Right kidney (tissue), 1 donor: ENCODE results near the gene MIDN.
A peak's percentile ranks its signal among the peaks of the same experiment; 100 is the strongest.

Source experiments
- DNase-seq: peaks from one replicate; pipeline ENCODE4 v3.0.0-alpha.2; 2016

The MIDN gene

DNA sequence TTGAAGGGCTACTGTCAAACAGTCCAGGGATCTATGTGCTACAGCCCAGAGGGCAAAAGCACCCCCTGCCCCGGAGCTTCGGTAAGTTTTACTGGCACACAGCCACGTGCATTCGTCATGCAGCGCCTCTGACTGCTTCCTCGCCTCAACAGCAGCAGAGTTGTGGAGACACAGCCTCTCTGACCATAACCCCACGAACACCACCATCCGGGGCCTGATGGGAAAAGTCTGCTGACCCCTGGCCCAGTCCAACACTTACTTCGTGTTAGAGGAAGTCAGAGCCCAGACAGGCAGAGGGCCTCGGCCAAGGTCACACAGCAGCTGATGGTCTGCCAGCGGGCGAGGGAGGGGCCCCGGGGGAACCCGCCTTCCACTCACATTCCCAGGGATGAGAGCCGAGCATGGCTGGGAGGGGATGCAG is 15.7 kb upstream of the MIDN start:
- no peak for DNase-seq

DNA sequence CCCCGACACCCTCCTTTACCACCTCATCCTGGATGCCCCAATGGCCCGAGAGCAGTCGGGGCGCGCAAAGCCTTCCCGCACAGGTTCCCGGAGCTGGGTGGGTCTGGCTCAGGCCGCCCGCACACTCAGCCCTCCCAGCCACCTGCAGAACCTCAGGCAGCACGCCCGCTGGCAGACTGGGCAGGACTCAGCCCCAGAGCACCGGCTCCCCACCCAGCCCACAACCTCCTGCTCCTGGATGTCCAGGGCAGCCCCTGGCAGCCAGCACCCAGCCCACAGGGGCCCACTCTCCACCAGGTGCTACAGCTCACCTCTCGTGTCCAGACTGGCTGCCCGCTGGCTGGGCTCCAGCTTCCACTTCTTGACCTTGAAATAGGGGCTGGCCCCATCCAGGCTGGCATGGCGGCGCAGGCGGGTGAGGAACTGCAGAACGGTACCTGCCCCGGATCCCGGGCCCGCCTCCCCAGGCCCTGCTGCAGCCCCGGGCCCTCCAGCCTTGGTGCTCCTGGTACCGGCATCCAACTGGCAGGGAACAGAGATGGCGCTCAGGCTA is 15.2 kb upstream of the MIDN start:
- DNase-seq = no peak

DNA sequence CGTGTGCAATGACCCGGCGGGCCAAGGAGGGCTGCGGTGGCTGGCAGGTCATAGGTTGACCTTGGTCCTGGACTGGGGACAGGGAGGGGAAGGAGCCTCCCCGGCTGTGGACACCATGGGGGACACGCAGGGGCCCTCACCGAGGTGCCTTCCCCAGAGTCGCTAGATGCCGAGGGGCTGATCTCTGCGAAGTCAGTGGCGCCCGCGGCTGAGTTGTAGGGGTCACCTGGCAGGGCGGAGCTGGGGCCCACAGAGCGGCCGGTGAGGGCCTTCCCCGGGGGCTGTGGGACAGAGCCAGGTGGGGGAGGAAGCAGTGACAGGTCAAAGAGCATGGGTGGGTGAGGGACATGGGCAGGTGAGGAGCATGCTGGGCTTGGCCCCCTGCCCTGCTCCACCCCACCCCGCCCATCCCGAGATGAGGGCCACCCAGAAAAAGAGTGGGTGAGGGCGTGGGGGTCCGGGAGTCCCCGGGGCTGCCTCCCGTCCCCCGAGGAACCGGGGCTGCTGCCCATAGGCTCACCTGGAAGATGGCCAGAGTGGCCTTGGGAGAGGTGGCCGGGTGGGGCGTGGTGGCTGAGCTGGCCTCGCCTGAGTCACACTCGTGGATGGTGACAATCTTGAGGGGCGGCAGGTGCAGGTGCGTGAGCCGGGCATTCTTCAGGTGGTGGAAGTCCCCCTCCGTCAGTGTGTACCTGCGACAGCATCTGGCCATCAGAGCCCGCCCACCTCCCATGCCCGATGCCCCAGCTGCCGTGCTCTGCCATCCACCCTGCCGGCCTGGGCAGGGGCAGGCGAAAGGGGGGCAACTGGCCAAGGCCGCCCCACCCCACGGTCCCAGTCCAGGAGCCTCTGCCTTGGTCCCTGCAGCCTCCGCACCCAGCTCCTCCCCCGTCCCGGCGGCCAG is 14.1 kb upstream of the MIDN start:
- no peak for DNase-seq

DNA sequence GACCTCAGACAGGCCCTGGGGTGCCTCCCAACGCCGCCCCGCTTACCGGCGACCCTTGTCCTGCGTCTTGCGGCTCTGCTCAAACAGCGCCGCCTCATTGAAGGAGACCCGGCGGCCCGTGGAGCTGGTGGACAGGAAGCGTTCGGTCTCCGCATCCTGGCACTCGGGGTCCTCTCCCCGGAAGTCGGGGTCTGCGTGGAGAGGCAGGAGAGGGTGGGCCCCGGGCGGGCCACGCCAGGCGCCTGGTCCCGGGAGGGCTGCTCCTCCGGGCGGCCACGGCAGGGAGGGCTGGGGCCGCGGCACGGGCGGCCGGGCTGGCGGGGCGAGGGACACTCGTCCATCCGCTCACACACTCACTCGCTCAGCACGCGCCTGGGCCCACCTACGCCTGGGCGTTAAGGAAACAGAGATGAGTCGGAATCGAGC is 13.4 kb upstream of the MIDN start:
- DNase-seq = no peak

- DNase-seq = no peak
Observed at GRCh38 chr19:1235625-1236538, 12.5 kb upstream of the MIDN start.

DNA sequence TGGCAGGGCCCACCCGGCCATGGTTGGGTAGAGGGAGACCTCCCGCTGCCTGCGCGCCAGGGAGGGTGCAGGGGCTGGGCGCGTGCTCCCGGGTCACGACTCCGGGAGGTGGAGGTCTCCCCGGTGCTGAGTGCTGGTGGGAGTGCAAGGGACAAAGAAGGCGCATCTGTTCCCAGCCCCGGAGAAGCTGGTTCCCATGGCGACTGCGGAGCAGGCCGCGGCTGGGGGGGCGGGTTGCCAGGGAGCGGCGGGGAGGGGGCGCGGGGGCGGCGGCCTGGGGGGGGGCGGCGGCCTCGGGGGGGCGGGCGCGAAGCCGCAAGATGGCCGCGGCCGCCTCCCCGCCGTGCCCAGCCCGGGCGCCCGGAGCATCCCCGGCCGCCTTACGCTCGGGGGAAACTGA is 11.8 kb upstream of the MIDN start:
- no peak for DNase-seq

DNA sequence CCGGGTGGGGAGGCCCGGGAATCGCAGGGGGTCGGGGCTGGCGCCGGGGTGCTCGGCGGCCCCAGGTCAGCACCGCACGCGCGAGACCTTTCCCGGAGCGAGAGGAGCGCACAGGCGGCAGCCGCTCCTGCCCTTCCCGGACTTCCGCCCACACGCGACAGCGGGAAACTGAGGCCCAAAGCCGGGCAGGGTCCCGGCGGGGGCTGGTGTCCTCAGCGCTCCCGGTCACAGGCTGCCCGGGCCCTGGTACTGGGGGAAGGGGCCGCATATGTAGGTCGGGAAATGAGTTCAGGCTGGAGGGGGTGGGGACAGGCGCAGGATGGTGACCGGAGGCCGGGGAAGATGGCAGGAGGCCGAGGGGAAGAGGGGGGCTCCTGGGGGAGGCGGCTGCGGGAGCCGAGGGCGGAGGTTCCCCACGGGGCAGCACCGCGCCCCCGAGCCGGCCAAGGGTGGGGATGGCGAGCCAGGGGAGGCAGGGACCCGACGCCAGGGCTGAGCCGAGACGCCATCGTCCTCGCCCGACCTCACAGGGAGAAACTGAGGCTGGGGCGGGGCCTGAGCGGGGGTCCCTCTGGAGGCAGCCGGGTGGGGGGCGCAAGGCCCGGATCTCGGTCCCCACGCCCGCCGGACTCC is 11.2 kb upstream of the MIDN start:
- peak; percentile 50 for DNase-seq

DNA sequence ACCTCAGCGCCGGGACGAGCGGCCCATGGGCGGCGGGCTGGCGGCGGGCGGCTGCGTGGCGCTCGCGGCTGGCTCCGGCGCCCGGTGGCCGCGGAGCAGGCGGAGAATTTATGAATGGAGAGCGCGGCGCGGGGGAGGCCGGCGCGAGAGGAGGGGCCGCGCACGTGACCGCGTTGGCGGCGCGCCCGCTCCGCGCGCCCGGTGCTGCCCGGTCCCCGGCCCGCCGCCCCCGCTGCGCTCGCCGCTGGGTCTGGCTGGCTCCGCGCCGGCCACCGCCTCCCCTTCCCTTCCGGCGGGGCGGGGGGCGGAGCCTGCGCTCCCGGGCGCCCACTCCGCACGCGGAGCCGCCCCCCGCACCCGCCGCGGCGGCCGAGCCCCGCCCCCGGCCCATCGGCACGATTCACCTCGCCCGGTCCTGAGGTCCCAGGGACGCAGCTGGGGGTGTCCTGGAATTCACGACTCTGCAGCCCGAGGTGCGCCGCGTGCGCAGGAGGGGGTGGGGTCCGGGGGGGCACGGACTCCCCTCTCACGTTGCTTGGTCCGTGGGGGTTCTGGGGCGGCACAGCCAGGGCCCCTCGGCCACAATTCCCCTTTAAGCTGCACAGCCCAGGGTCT is 10.5 kb upstream of the MIDN start, which contains the start of gene CBARP:
Gene CBARP, minus strand, starts transcription at position 252 of the 615 bp plus-strand sequence. CDS start 1,905 bp downstream, outside the sequence.
- no peak for DNase-seq

- no peak for DNase-seq
Observed at GRCh38 chr19:1238369-1239303, 9.7 kb upstream of the MIDN start.

GRCh38 chr19:1239420-1239795 is 9.0 kb upstream of the MIDN start:
- no peak for DNase-seq

DNA sequence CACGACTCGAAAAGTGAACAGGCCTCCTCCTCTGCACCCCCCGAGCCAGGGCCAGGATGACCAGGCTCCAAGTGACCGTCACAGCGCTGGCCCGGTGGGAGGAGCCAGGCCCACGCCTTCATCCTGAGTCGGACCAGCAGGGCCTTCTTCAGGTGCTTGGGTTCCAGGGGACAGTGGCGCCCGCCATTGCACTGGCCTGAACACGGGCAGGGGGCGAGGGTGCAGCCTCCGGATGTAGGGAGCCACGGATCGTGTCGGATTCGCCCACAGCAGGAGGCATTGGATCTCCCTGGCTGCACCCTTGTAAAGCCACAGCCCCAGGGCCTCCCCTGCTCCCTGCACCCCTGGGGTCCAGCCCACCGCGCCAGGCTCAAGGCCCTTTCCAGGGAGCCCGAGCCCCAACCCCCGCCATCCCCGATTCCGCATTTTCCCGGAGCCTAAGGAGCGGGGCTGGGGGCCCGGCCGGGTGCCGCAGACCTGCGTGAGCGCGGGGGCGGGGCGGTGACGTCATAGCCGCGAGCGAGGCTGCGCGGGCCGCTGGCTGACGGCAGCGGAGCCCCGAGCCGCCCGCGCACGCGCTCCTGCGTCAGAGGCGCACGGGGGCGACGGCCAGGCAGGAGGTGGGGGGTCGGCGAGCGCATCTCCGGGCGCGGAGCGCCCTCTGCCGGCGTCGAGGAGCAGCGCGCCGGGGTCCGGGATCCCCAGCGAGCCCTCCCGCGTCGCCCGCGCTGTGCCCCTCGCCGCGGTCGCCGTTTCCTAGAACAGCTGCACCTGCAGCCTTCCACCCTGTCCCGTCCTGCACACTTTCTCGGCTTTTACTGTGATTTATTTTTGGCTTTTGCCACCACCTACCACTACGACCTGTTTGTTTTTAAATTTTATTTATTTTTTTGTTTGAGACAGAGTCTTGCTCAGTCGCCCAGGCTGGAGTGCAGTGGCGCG is 8.3 kb upstream of the MIDN start:
- peak; percentile 85 for DNase-seq

GRCh38 chr19:1240925-1241324 is 7.5 kb upstream of the MIDN start:
- no peak for DNase-seq

DNA sequence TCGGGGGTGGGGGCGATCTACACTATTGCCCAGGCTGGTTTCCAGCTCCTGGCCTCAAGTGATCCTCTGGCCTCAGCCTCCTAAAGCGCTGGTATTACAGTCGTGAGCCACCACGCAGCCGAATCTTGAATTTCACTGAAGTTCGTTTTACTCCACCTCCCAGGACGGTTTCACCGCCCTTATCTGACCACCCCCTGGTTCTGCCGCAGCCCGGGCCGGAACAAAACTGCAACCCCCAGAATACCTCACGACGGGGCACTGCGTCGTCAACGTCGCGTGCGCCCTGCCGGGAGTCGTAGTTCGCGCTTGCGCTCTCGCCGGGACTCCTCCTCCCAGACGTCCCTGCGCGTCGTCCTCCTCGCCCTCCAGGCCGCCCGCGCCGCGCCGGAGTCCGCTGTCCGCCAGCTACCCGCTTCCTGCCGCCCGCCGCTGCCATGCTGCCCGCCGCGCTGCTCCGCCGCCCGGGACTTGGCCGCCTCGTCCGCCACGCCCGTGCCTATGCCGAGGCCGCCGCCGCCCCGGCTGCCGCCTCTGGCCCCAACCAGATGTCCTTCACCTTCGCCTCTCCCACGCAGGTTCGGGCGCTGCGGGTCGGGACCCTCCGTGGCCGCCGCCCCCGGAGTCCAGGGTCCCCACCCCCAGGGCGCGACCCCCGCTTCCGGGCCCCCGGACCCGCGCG is 6.8 kb upstream of the MIDN start, which contains the start of gene ATP5F1D:
Gene ATP5F1D, plus strand, starts transcription at position 335 of the 679 bp plus-strand sequence. Its CDS starts 100 bp downstream, at position 435.
- peak; percentile 74 for DNase-seq

DNA sequence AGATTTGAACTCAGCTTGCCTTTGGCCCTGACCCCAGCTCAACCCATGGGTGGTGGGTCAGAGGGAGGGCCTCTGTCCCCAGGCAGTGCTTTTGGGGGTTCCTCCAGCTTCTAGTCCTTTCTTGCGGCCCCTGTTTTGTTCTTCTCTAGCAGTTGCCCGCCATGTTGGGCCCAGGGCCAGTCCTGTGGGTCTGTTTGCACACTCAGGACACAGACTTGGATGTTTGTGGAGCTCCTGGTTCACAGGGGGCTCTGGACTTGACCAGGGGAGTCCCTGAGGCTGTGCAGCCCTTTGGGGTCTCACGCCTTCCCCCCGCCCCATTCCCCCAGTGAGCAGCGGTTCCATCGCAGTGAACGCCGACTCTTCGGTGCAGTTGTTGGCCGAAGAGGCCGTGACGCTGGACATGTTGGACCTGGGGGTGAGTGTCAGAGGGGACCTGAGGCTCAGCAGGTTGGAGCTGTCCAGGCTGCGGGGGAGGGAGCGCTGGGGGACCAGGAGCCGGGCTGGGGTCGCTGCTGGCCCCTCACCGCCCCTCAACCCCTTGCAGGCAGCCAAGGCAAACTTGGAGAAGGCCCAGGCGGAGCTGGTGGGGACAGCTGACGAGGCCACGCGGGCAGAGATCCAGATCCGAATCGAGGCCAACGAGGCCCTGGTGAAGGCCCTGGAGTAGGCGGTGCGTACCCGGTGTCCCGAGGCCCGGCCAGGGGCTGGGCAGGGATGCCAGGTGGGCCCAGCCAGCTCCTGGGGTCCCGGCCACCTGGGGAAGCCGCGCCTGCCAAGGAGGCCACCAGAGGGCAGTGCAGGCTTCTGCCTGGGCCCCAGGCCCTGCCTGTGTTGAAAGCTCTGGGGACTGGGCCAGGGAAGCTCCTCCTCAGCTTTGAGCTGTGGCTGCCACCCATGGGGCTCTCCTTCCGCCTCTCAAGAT is 4.4 kb upstream of the MIDN start:
- DNase-seq = peak; percentile 79

GRCh38 chr19:1244693-1245451 is 3.5 kb upstream of the MIDN start:
- no peak for DNase-seq

DNA sequence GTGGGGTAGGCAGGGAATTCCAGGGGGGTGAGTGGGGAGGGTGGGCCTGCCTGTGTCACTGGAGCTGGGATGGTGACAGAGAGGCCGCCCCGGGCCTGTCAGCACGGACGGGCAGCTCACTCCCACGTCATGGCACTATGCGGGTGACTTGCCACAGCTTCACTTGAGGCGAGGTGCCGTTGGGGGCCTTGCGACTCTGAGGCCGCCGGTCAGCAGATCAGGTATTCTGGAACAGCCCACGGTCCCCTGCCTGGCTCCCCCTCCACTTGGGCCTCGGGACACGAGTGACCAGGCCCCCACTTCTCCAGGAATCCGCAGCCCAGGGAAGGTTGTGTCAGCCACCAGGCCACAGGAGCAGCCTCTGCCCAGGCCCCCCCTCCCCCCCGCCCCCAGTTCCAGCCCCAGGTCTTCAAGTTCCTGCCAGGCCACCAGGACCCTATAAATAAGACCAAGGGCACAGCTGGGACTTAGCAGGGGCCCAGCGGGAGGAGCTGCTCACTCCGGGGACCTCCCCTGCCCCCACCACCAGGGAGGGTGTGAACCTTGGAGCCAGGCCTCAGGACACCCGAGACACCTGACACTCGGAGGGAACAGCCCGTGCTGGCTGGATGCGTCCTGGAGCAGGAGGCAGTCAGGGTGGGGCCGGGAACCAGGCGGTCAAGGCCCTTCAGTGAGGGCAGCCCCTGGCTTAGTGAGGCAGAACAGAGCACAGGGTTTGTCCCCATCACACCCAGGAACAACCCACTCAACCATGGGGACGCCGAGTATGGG is 2.7 kb upstream of the MIDN start:
- peak; percentile 66 for DNase-seq
